GM12878 (cell line): Measurements from ENCODE around the gene TRIL. TPM values are rescaled to one million over a fixed set of nuclear protein-coding genes. Genes with fewer than 3 reads are reported as not detected.

Experiments used
- ATAC-seq: fragments of 200-7000 bp; cut with Tn5 transposase; 3 replicates; pipeline ENCODE4 v1.9.1; 2020; ENCODE audit warnings: mild to moderate bottlenecking, moderate library complexity
- BruUV-seq: library from RNA; stranded (reverse); fragments of 400-500 nt; replicated peaks from 2 replicates; lab custom pipeline; 2021; lab: Mats Ljungman, UMichigan
- CTCF ChIA-PET: fragments of 300-600 bp; sonication (Branson Sonifier 250); formaldehyde crosslinking; extraction: SDS; loops from one replicate; lab custom pipeline; 2021; ENCODE audit warnings: inconsistent platforms; lab: Yijun Ruan, JAX
- POLR2A ChIA-PET: fragments of 350-600 bp; formaldehyde crosslinking; extraction: SDS; loops from one replicate; lab custom pipeline; 2021; ENCODE audit warnings: inconsistent platforms; lab: Charles Lee
- RAD21 ChIA-PET: fragments of 300-600 bp; sonication (Branson Sonifier 250); formaldehyde crosslinking; loops from one replicate; lab custom pipeline; 2023; ENCODE audit warnings: antibody characterized with exemption; ENCODE audit not compliant: unreplicated experiment; lab: Charles Lee
- SMC1A ChIA-PET: fragments of 300-600 bp; sonication (Branson Sonifier 250); formaldehyde crosslinking; loops from one replicate; lab custom pipeline; 2023; ENCODE audit not compliant: unreplicated experiment, uncharacterized antibody; lab: Charles Lee
- DNase-seq: peaks from one replicate; pipeline ENCODE4 v3.0.0-alpha.2; 2011; ENCODE audit warnings: low read depth, low spot score
- FAIRE-seq: peaks from 3 replicates; lab custom pipeline; 2011; peaks lifted over from hg19 to GRCh38; lab: Jason Lieb, UNC
- H2AFZ ChIP-seq: 2 replicates; pipeline ENCODE4 v1.6.0; 2011; ENCODE audit warnings: low read depth, low read length, control low read depth; ENCODE audit not compliant: control insufficient read depth
- H3K27ac ChIP-seq: 2 replicates; pipeline ENCODE4 v1.5.1; 2011; ENCODE audit warnings: control low read depth; ENCODE audit not compliant: control insufficient read depth, insufficient read depth
- H3K27me3 ChIP-seq, 2 experiments: replicated peaks in 1 of 2; 2 replicates each; pipeline versions ENCODE4 v1.6.0 to v1.6.1; 2011; ENCODE audit warnings: low read length in 1 of 2; ENCODE audit not compliant: control insufficient read depth in 2 of 2, insufficient read depth in 2 of 2
- H3K36me3 ChIP-seq, 2 experiments: 2 replicates each; pipeline ENCODE4 v1.5.1; 2011; ENCODE audit warnings: low read length in 1 of 2; ENCODE audit not compliant: control insufficient read depth in 2 of 2, insufficient read depth in 2 of 2
- H3K4me1 ChIP-seq: 2 replicates; pipeline ENCODE4 v1.6.1; 2011; ENCODE audit warnings: mild to moderate bottlenecking, low read length, moderate library complexity, mixed read lengths; ENCODE audit not compliant: control insufficient read depth, insufficient read depth
- H3K4me2 ChIP-seq: 2 replicates; pipeline ENCODE4 v1.6.0; 2011; ENCODE audit warnings: control low read depth; ENCODE audit not compliant: control insufficient read depth, insufficient read depth
- H3K4me3 ChIP-seq: fragments of 200-600 bp; sonication (generic); 2 replicates; pipeline ENCODE4 v1.5.1; 2016
- H3K79me2 ChIP-seq: 2 replicates; pipeline ENCODE4 v1.6.0; 2011; ENCODE audit warnings: low read length; ENCODE audit not compliant: control insufficient read depth, insufficient read depth
- H3K9ac ChIP-seq: 2 replicates; pipeline ENCODE4 v1.8.0; 2011; ENCODE audit warnings: low read length, control low read depth, mixed read lengths; ENCODE audit not compliant: control insufficient read depth, insufficient read depth
- H3K9me3 ChIP-seq: replicated peaks from 3 replicates; pipeline ENCODE4 v1.5.1; 2011; ENCODE audit warnings: mild to moderate bottlenecking, low read length; ENCODE audit not compliant: control insufficient read depth, insufficient read depth
- H4K20me1 ChIP-seq: 2 replicates; pipeline ENCODE4 v1.6.0; 2011; ENCODE audit not compliant: control insufficient read depth, insufficient read depth
- CHD1 ChIP-seq: IDR thresholded peaks from 2 replicates; pipeline ENCODE4 v1.6.1; 2012; ENCODE audit warnings: low read depth, low read length, improper control_type of control experiment
- ETV6 ChIP-seq, 2 experiments: fragments of 450-650 bp in 1 of 2; IDR thresholded peaks in 1 of 2; conservative IDR thresholded peaks in 1 of 2; 2 replicates each; pipeline ENCODE4 v1.6.1; 2014; ENCODE audit warnings: antibody characterized with exemption in 1 of 2, borderline replicate concordance in 1 of 2, low read depth in 1 of 2, mild to moderate bottlenecking in 1 of 2, moderate library complexity in 1 of 2
- HCFC1 ChIP-seq: fragments of 150-350 bp; IDR thresholded peaks from 2 replicates; pipeline ENCODE4 v1.6.1; 2014; ENCODE audit warnings: low read length
- HDAC6 ChIP-seq: fragments of 200-600 bp; sonication (generic); IDR thresholded peaks from one replicate; pipeline ENCODE4 v1.8.0; 2017; ENCODE audit warnings: antibody characterized with exemption; ENCODE audit not compliant: unreplicated experiment
- HSF1 ChIP-seq: fragments of 150-350 bp; IDR thresholded peaks from 2 replicates; pipeline ENCODE4 v1.6.1; 2014; ENCODE audit warnings: mild to moderate bottlenecking, low read depth, low read length
- JUNB ChIP-seq: IDR thresholded peaks from 2 replicates; pipeline ENCODE4 v1.6.1; 2016; ENCODE audit warnings: antibody characterized with exemption, mild to moderate bottlenecking
- MTA2 ChIP-seq: fragments of 450-650 bp; IDR thresholded peaks from 2 replicates; pipeline ENCODE4 v1.6.1; 2016; ENCODE audit warnings: low read depth, mild to moderate bottlenecking, moderate library complexity
- MYC ChIP-seq: IDR thresholded peaks from 2 replicates; pipeline ENCODE4 v1.6.1; 2011; ENCODE audit warnings: mild to moderate bottlenecking, low read length, moderate library complexity, inconsistent platforms; ENCODE audit not compliant: insufficient read depth, insufficient replicate concordance, insufficient read length, severe bottlenecking
- NFIC ChIP-seq: IDR thresholded peaks from 2 replicates; pipeline ENCODE4 v1.6.1; 2012; ENCODE audit warnings: low read depth, mild to moderate bottlenecking, inconsistent platforms, low read length, moderate library complexity
- STAT1 ChIP-seq: fragments of 450-650 bp; conservative IDR thresholded peaks from 2 replicates; pipeline ENCODE4 v1.6.1; 2014; ENCODE audit warnings: antibody characterized with exemption, mild to moderate bottlenecking
- SUZ12 ChIP-seq: fragments of 200-600 bp; sonication (generic); IDR thresholded peaks from one replicate; pipeline ENCODE4 v1.6.1; 2018; ENCODE audit warnings: antibody characterized with exemption, mild to moderate bottlenecking; ENCODE audit not compliant: unreplicated experiment
- TCF12 ChIP-seq: IDR thresholded peaks from 2 replicates; pipeline ENCODE4 v1.6.1; 2011; ENCODE audit warnings: low read depth, mild to moderate bottlenecking, low read length
- ZBED1 ChIP-seq: IDR thresholded peaks from 2 replicates; pipeline ENCODE4 v1.6.1; 2016; ENCODE audit warnings: borderline replicate concordance
- ZBTB11 ChIP-seq: fragments of 450-650 bp; formaldehyde crosslinking; IDR thresholded peaks from 2 replicates; pipeline ENCODE4 v1.5.0; 2022; ENCODE audit warnings: mild to moderate bottlenecking, missing genetic modification characterization
- WGBS: methylation state at CpG from one replicate; pipeline ENCODE4 v1.1.6; 2016; ENCODE audit warnings: low lambda C conversion rate; ENCODE audit not compliant: insufficient replicate concordance, insufficient coverage; ENCODE audit errors: missing lambda C conversion rate; 5-methylcytosine and 5-hydroxymethylcytosine counted together
- in situ Hi-C: fragments of 300-500 bp; cut with MboI; formaldehyde crosslinking; loops from 9 replicates; pipeline ENCODE4 v1.14.3; 2018; ENCODE audit warnings: mixed read lengths
- intact Hi-C: fragments of 100-400 bp; cut with micrococcal nuclease; formaldehyde crosslinking; loops from one replicate; pipeline ENCODE4 v1.14.2; 2022; ENCODE audit not compliant: unreplicated experiment
- polyA plus RNA-seq, 11 experiments: library from polyadenylated mRNA; depleted of rRNA in 4 of 11; unstranded in 6 of 11; stranded (reverse) in 5 of 11; fragments of >200 nt; fragmentation: Nextera tagmentation in 4 of 11; fragmentation: Illumina TruSeq in 1 of 11; extraction: Ambion mirVana in 4 of 11; extraction: Trizol in 1 of 11; gene quantifications; 1 replicate in 1 of 11; 2 replicates in 10 of 11; pipeline versions ENCODE4 v1.2.1 to v1.2.3, GENCODE V29; 2011 to 2016; ENCODE audit warnings: inconsistent platforms in 2 of 11, missing spikeins in 2 of 11, low read depth in 1 of 11
- total RNA-seq, 4 experiments: library from RNA; depleted of rRNA in 3 of 4; stranded (reverse); fragments of >200 nt in 3 of 4; fragmentation: Illumina TruSeq in 1 of 4; extraction: Trizol in 1 of 4; gene quantifications; 2 replicates each; pipeline versions ENCODE4 v1.2.1 to v1.2.3, GENCODE V29; 2013 to 2021

The TRIL gene
- total and polyA plus RNA-seq, 10 of the 15 experiments (the other 5 are each of a cell fraction or from before 2014, with no cell fraction given) = not detected

GRCh38 chr7:28976022-28976421, 17.9 kb upstream of the TRIL start:
- ChIA-PET SMC1A (interaction anchor here (0.9 to 1.0 kb wide), 2 partner anchors 9 to 11 kb away, joined by 3 read pairs; no protein-coding TSS in a partner anchor), RAD21 (no interaction called here)
- no peak overlapping the region for H3K27ac ChIP-seq
- no peak overlapping the region for H2AFZ ChIP-seq
- WGBS = 10% methylated on average over 3 of the region's 3 CpGs
- H3K9me3 ChIP-seq = peaks cover 2% of the 10 kb centered on the region; the same call in 2 of the 3 replicates
- in situ Hi-C loops = no loop called here
- H3K36me3 ChIP-seq = no peaks in the 10 kb centered on the region
- H3K9ac ChIP-seq = no peak overlapping the region
- no peaks in the 10 kb centered on the region for H3K4me1 ChIP-seq
- no peak for FAIRE-seq
- H3K79me2 ChIP-seq = no peaks in the 10 kb centered on the region
- H4K20me1 ChIP-seq = no peaks in the 10 kb centered on the region
- no TSS peak for BruUV-seq
- no peak for TF ChIP-seq JUNB
- TF ChIP-seq HDAC6 = no peak
- TF ChIP-seq, all 136 proteins: peak for 0
- intact Hi-C loops = no loop called here
- DNase-seq (no peak), ATAC-seq (no peak)
- H3K4me3 ChIP-seq = no peak overlapping the region
- 0 out of 4 replicates have a peak, but pooled peaks cover 0 to 2% of the 10 kb centered on the region in 2 experiments for H3K27me3 ChIP-seq
- POLR2A ChIA-PET = no interaction called here
- no peak overlapping the region for H3K4me2 ChIP-seq
- CTCF ChIA-PET = interaction anchor here (1.4 kb wide), 1 partner anchor 49 kb away, joined by 4 read pairs; no protein-coding TSS in a partner anchor

DNA sequence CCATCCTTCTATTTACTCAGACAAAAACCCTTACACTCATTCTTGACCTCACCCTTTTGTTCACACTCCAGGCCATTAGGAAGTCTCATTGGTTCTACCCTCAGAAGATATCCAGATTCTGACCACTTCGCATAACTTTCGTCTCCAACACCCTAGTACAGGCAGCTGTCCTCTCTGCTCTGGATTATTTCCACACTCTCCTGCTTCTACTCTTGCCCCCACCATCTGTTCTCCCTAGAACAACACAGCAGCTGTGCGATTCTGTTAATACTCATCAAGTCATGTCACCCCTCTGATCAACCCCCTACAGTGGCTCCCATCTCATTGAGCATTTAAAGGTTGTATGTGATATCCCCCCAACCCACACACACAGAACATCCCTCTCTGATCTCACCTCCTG, 15.5 kb upstream of the TRIL start:
- Histone ChIP-seq H3K27me3 (no peaks in the 10 kb centered on the region), H3K4me3 (no peak overlapping the region), H3K9ac (no peak overlapping the region), H3K4me2 (no peak overlapping the region), H3K4me1 (no peaks in the 10 kb centered on the region), H3K9me3 (peaks cover 2% of the 10 kb centered on the region; the same call in 2 of the 3 replicates), H2AFZ (no peak overlapping the region), H3K27ac (no peak overlapping the region), H3K36me3 (no peaks in the 10 kb centered on the region), H3K79me2 (no peaks in the 10 kb centered on the region), H4K20me1 (no peaks in the 10 kb centered on the region)
- WGBS = 49% methylated on average over 3 of the region's 3 CpGs
- no TSS peak for BruUV-seq
- intact Hi-C loops = no loop called here
- ATAC-seq (no peak), FAIRE-seq (no peak), DNase-seq (no peak)
- POLR2A ChIA-PET = no interaction called here
- CTCF ChIA-PET = no interaction called here
- RAD21 ChIA-PET = no interaction called here
- SMC1A ChIA-PET = no interaction called here
- in situ Hi-C loops = no loop called here
- TF ChIP-seq MTA2 (no peak), NFIC (no peak), STAT1 (no peak), SUZ12 (no peak), HCFC1 (no peak), ZBED1 (no peak), TCF12 (no peak), CHD1 (no peak), ZBTB11 (CRISPR knock-in tag) (no peak), ETV6 (conservative IDR thresholded peaks at IDR 0.05 in 1 of 2, IDR thresholded peaks at IDR 0.05 in 1 of 2; ENCODE audit: borderline replicate concordance in 1 of 2, low read depth in 1 of 2) (no peak), HSF1 (no peak), MYC (no peak)
